ENCODE measurements around the gene RPL22.

Gene RPL22

GRCh38 chr1:6200188-6200809 lies 904 bp upstream of the RPL22 start:
- DNase-seq = no peak

- no peak for DNase-seq
Measured at GRCh38 chr1:6198646-6199297, 623 bp downstream of the RPL22 start.

- DNase-seq = no peak
Measured at GRCh38 chr1:6197746-6198427, 1.5 kb downstream of the RPL22 start.

- no peak for DNase-seq
Measured at GRCh38 chr1:6191968-6192367, 7.4 kb downstream of the RPL22 start.

- DNase-seq = no peak
Measured at GRCh38 chr1:6188466-6188865, 10.9 kb downstream of the RPL22 start.

GRCh38 chr1:6185635-6186382 lies 13.6 kb downstream of the RPL22 start:
- DNase-seq = peak; percentile 48

- DNase-seq = no peak
Measured at GRCh38 chr1:6185151-6185550, 14.2 kb downstream of the RPL22 start.

GRCh38 chr1:6184083-6184783 lies 15.2 kb downstream of the RPL22 start:
- no peak for DNase-seq

GRCh38 chr1:6183520-6183989 lies 15.8 kb downstream of the RPL22 start:
- no peak for DNase-seq

- DNase-seq = no peak
Measured at GRCh38 chr1:6181347-6181770, 18.0 kb downstream of the RPL22 start.

GRCh38 chr1:6180707-6181311 lies 18.6 kb downstream of the RPL22 start:
- DNase-seq = no peak

- no peak for DNase-seq
Measured at GRCh38 chr1:6180268-6180706, 19.1 kb downstream of the RPL22 start, which contains the start of gene CHD5. Gene CHD5, minus strand, starts transcription at chr1:6180321. Its CDS starts 298 bp downstream, at chr1:6180023.

GRCh38 chr1:6179564-6180175 lies 19.7 kb downstream of the RPL22 start:
- DNase-seq = no peak

- DNase-seq = no peak
Measured at GRCh38 chr1:6178751-6179563, 20.4 kb downstream of the RPL22 start.

- no peak for DNase-seq
Measured at GRCh38 chr1:6177681-6178380, 21.6 kb downstream of the RPL22 start.

GRCh38 chr1:6176779-6177178 lies 22.6 kb downstream of the RPL22 start:
- no peak for DNase-seq

- DNase-seq = no peak
Measured at GRCh38 chr1:6175411-6175828, 24.0 kb downstream of the RPL22 start.

- no peak for DNase-seq
Measured at GRCh38 chr1:6174621-6175410, 24.6 kb downstream of the RPL22 start.

GRCh38 chr1:6172549-6172948 lies 26.8 kb downstream of the RPL22 start:
- DNase-seq = no peak

All from activated CD4-positive, alpha-beta T cell treated with anti-CD3 and anti-CD28 coated beads, Interleukin-2, amount 50 U/mL, for 16 hours (primary cell).